Islet precursor cell (in vitro differentiated cells): ENCODE results near the gene APCDD1L.
A peak's percentile ranks its signal among the peaks of the same experiment; 100 is the strongest.

Experiments used
- DNase-seq: peaks from one replicate; pipeline ENCODE4 v3.0.0-alpha.2; 2018

Gene APCDD1L

GRCh38 chr20:58463256-58463655 lies 51.9 kb downstream of the APCDD1L start:
- no peak for DNase-seq

- DNase-seq = no peak
These were observed 53.3 kb downstream of the APCDD1L start for GRCh38 chr20:58461899-58462298.

GRCh38 chr20:58461104-58461503 lies 54.1 kb downstream of the APCDD1L start:
- no peak for DNase-seq

GRCh38 chr20:58459058-58459750 lies 56.0 kb downstream of the APCDD1L start:
- DNase-seq = no peak

- peak; percentile 85 for DNase-seq
These were observed 56.7 kb downstream of the APCDD1L start for GRCh38 chr20:58458342-58459057.

- DNase-seq = peak; percentile 94
These were observed 58.0 kb downstream of the APCDD1L start for GRCh38 chr20:58457083-58457695.

GRCh38 chr20:58454460-58454859 lies 60.7 kb downstream of the APCDD1L start:
- DNase-seq = no peak

- no peak for DNase-seq
These were observed 61.8 kb downstream of the APCDD1L start for GRCh38 chr20:58453391-58453790.

GRCh38 chr20:58452667-58453255 lies 62.4 kb downstream of the APCDD1L start:
- DNase-seq = no peak

- no peak for DNase-seq
These were observed 64.9 kb downstream of the APCDD1L start for GRCh38 chr20:58450254-58450653.

- DNase-seq = peak; percentile 57
These were observed 65.4 kb downstream of the APCDD1L start for GRCh38 chr20:58449681-58450221.

- DNase-seq = peak; percentile 55
These were observed 66.2 kb downstream of the APCDD1L start for GRCh38 chr20:58448958-58449357.

GRCh38 chr20:58447511-58448391 lies 67.4 kb downstream of the APCDD1L start:
- peak; percentile 81 for DNase-seq

- peak; percentile 37 for DNase-seq
These were observed 68.3 kb downstream of the APCDD1L start for GRCh38 chr20:58446960-58447265.

GRCh38 chr20:58446264-58446959 lies 68.8 kb downstream of the APCDD1L start:
- no peak for DNase-seq

- DNase-seq = no peak
These were observed 70.4 kb downstream of the APCDD1L start for GRCh38 chr20:58444746-58445255.

GRCh38 chr20:58441723-58442122 lies 73.5 kb downstream of the APCDD1L start:
- DNase-seq = no peak

- peak; percentile 57 for DNase-seq
These were observed 75.0 kb downstream of the APCDD1L start for GRCh38 chr20:58440021-58440767.

GRCh38 chr20:58438970-58439808 lies 76.0 kb downstream of the APCDD1L start:
- DNase-seq = no peak
